Dedifferentiated amniotic fluid mesenchymal stem cell (primary cell): ENCODE data around the gene HPSE2.

Experiments
- DNase-seq: peaks from one replicate; pipeline ENCODE4 v3.0.0-alpha.2; 2016; ENCODE audit errors: extremely low spot score

Gene HPSE2

GRCh38 chr10:98414932-98415730, 820.5 kb downstream of the HPSE2 start, which contains the start of gene PYROXD2:
Gene PYROXD2 (minus strand): TSS chr10:98415182. CDS start chr10:98415135, 47 bp downstream.
- DNase-seq: peak; percentile 78

- DNase-seq: no peak
These were observed 821.1 kb downstream of the HPSE2 start for GRCh38 chr10:98414578-98414931.

- no peak for DNase-seq
These were observed 823.9 kb downstream of the HPSE2 start for GRCh38 chr10:98411768-98412167.

GRCh38 chr10:98411166-98411565, 824.5 kb downstream of the HPSE2 start:
- no peak for DNase-seq

- no peak for DNase-seq
These were observed 824.9 kb downstream of the HPSE2 start for GRCh38 chr10:98410759-98411158.

- DNase-seq: no peak
These were observed 825.4 kb downstream of the HPSE2 start for GRCh38 chr10:98410135-98410743.

- no peak for DNase-seq
These were observed 826.9 kb downstream of the HPSE2 start for GRCh38 chr10:98408799-98409198.

- DNase-seq: no peak
These were observed 827.9 kb downstream of the HPSE2 start for GRCh38 chr10:98407744-98408241.
